Liver (tissue), 9 donors: Measurements from ENCODE around the gene LVRN. TPM values are rescaled to one million over a fixed set of nuclear protein-coding genes. Genes with fewer than 3 reads are reported as not detected.

Source experiments
- DNase-seq: peaks from one replicate; pipeline ENCODE4 v3.0.0-alpha.2; 2017; ENCODE audit warnings: low spot score
- H3K27ac ChIP-seq, 2 donors: one replicate each; pipeline ENCODE4 v1.7.0; 2013; ENCODE audit warnings: inconsistent platforms in 2 of 2, low read length in 2 of 2, control low read depth in 1 of 2, low read depth in 1 of 2, mild to moderate bottlenecking in 1 of 2
- H3K27me3 ChIP-seq, 4 donors: one replicate each; pipeline versions ENCODE4 v1.6.1 to v1.7.0; 2013; ENCODE audit warnings: low read length in 3 of 4, inconsistent platforms in 1 of 4, mild to moderate bottlenecking in 1 of 4, moderate library complexity in 1 of 4; ENCODE audit not compliant: control insufficient read depth in 4 of 4, insufficient read depth in 4 of 4
- H3K36me3 ChIP-seq, 4 donors: one replicate each; pipeline versions ENCODE4 v1.6.1 to v1.7.0; 2013; ENCODE audit warnings: low read length in 3 of 4, mild to moderate bottlenecking in 3 of 4, low read depth in 1 of 4, moderate library complexity in 1 of 4; ENCODE audit not compliant: control insufficient read depth in 4 of 4, insufficient read depth in 3 of 4
- H3K4me1 ChIP-seq, 4 donors: one replicate each; pipeline versions ENCODE4 v1.6.1 to v1.7.0; 2013; ENCODE audit warnings: low read length in 3 of 4, mild to moderate bottlenecking in 3 of 4, moderate library complexity in 1 of 4; ENCODE audit not compliant: control insufficient read depth in 4 of 4, insufficient read depth in 4 of 4
- H3K4me3 ChIP-seq, 3 donors: one replicate each; pipeline versions ENCODE4 v1.6.1 to v1.7.0; 2013; ENCODE audit warnings: low read length in 3 of 3, control low read depth in 1 of 3, low read depth in 1 of 3, mild to moderate bottlenecking in 1 of 3
- H3K9ac ChIP-seq, 2 donors: one replicate each; pipeline ENCODE4 v1.7.0; 2013; ENCODE audit warnings: low read length in 2 of 2, mild to moderate bottlenecking in 2 of 2, moderate library complexity in 2 of 2, control low read depth in 1 of 2, low read depth in 1 of 2
- H3K9me3 ChIP-seq, 4 donors: one replicate each; pipeline versions ENCODE4 v1.6.1 to v1.7.0; 2013; ENCODE audit warnings: low read length in 3 of 4; ENCODE audit not compliant: control insufficient read depth in 4 of 4
- GABPA ChIP-seq, 2 donors: IDR thresholded peaks in 1 of 2; conservative IDR thresholded peaks in 1 of 2; 2 replicates each; pipeline ENCODE4 v1.6.1; 2016; ENCODE audit warnings: antibody characterized with exemption in 2 of 2, mild to moderate bottlenecking in 1 of 2, moderate library complexity in 1 of 2
- HNF4A ChIP-seq, 2 donors: conservative IDR thresholded peaks; 2 replicates each; pipeline ENCODE4 v1.6.1; 2016; ENCODE audit warnings: antibody characterized with exemption in 2 of 2, mild to moderate bottlenecking in 2 of 2
- JUND ChIP-seq, 2 donors: IDR thresholded peaks; 2 replicates each; pipeline ENCODE4 v1.6.1; 2016; ENCODE audit warnings: antibody characterized with exemption in 2 of 2
- NR2F2 ChIP-seq: IDR thresholded peaks from 2 replicates; pipeline ENCODE4 v1.6.1; 2016; ENCODE audit warnings: antibody characterized with exemption
- RAD21 ChIP-seq, 2 donors: IDR thresholded peaks; 2 replicates each; pipeline ENCODE4 v1.6.1; 2016; ENCODE audit warnings: antibody characterized with exemption in 2 of 2, mild to moderate bottlenecking in 2 of 2
- RXRA ChIP-seq, 2 donors: IDR thresholded peaks; 2 replicates each; pipeline ENCODE4 v1.6.1; 2017 to 2018; ENCODE audit warnings: antibody characterized with exemption in 2 of 2, mild to moderate bottlenecking in 1 of 2
- SP1 ChIP-seq: IDR thresholded peaks from 2 replicates; pipeline ENCODE4 v1.6.1; 2018; ENCODE audit warnings: antibody characterized with exemption, mild to moderate bottlenecking
- YY1 ChIP-seq: IDR thresholded peaks from 2 replicates; pipeline ENCODE4 v1.6.1; 2016; ENCODE audit warnings: antibody characterized with exemption, mild to moderate bottlenecking
- WGBS: extraction: QIAGEN DNeasy Blood & Tissue Kit; methylation state at CpG from one replicate; pipeline ENCODE4 v1.1.7; 2013; 5-methylcytosine and 5-hydroxymethylcytosine counted together
- polyA plus RNA-seq, 2 donors: library from polyadenylated mRNA; stranded (reverse) in 1 of 2; unstranded in 1 of 2; fragments of 200-250 nt in 1 of 2; fragments of >200 nt in 1 of 2; fragmentation: Nextera tagmentation in 1 of 2; extraction: Ambion mirVana in 1 of 2; gene quantifications; one replicate each; pipeline versions ENCODE4 v1.2.1 to v1.2.3, GENCODE V29; 2013 to 2015
- total RNA-seq, 2 donors: library from RNA; depleted of rRNA; stranded (reverse); fragments of >200 nt; gene quantifications; one replicate each; pipeline ENCODE4 v1.2.3, GENCODE V29; 2014
- TF ChIP-seq, protein P1 (sequence below): IDR thresholded peaks from 2 replicates; pipeline ENCODE4 v1.6.1; 2016; ENCODE audit warnings: antibody characterized with exemption
- TF ChIP-seq, protein P2 (sequence below): IDR thresholded peaks from 2 replicates; pipeline ENCODE4 v1.6.1; 2016; ENCODE audit warnings: antibody characterized with exemption, mild to moderate bottlenecking
- TF ChIP-seq, protein P3 (sequence below): fragments of 150-350 bp; IDR thresholded peaks from 2 replicates; pipeline ENCODE4 v1.5.1; 2017; ENCODE audit warnings: improper control_type of control experiment, low read depth, low read length; ENCODE audit not compliant: missing input control
- donor health status: healthy.
- donor health status: healthy.
- donor health status: healthy.
- donor health status: healthy.
- donor health status: healthy.

The LVRN gene
- total and polyA plus RNA-seq, 4 donors, result 0.05 to 0.17 (median 0.11) TPM; not detected in 1

DNA sequence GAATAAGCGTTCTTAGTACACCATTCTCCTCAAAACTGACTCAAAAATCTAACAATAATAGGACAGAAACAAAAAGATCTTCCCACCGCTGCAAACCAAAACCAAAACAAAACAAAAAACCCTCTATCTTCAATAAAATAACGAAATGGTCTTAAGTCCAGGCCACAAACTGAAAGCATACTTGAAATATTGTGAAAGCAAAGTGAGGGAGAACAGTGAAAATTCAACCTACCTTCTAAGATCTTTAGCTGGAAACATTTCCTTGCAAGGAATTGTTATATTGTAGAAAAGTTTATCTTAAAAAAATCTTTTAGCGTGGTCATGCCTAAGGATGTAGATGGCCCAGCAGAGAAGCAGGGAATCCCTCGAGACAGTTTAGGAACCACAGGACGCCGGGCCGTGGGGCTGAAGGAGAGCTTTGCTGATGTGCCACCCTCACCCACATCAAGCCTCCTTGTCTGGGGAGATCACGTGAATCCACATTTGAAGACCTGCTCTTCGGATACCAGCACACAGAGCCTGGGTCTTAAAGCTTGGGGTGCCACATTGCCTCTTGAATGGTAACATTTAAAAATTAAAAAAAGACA lies 27.8 kb upstream of the LVRN start (continued):
- TF ChIP-seq, protein P1, sequence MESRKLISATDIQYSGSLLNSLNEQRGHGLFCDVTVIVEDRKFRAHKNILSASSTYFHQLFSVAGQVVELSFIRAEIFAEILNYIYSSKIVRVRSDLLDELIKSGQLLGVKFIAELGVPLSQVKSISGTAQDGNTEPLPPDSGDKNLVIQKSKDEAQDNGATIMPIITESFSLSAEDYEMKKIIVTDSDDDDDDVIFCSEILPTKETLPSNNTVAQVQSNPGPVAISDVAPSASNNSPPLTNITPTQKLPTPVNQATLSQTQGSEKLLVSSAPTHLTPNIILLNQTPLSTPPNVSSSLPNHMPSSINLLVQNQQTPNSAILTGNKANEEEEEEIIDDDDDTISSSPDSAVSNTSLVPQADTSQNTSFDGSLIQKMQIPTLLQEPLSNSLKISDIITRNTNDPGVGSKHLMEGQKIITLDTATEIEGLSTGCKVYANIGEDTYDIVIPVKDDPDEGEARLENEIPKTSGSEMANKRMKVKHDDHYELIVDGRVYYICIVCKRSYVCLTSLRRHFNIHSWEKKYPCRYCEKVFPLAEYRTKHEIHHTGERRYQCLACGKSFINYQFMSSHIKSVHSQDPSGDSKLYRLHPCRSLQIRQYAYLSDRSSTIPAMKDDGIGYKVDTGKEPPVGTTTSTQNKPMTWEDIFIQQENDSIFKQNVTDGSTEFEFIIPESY, result no peak
- TF ChIP-seq HNF4A (conservative IDR thresholded peaks at IDR 0.05) (no peak), NR2F2 (no peak)

DNA sequence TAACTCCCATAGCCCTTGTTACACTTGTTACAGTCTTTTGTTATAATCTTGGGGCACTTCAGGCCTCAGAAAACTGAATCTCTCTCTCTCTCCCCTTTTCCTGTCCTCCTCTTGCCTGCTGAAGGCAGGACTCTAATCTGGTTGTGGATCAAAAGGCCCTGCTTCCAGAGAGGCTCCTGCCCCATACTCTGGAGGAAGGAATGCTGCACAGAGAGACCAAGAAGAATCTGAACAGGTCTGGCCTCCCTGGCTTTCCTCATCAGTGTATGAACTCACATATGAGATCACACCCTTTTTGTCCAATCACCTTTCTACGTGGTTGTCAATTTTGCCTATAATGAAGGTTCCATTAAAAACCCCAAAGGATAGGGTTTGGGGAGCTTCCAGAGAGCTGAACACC lies 26.2 kb upstream of the LVRN start:
- Histone ChIP-seq H3K36me3 (no peaks in the 10 kb centered on the region), H3K27me3 (no peaks in the 10 kb centered on the region), H3K27ac (no peak overlapping the region), H3K9ac (no peak overlapping the region), H3K9me3 (no peaks in the 10 kb centered on the region), H3K4me3 (no peak overlapping the region), H3K4me1 (no peaks in the 10 kb centered on the region)
- no peak for TF ChIP-seq RXRA (IDR thresholded peaks at IDR 0.05)
- TF ChIP-seq GABPA (IDR thresholded peaks at IDR 0.05 in 1 of 2, conservative IDR thresholded peaks at IDR 0.05 in 1 of 2), result no peak
- TF ChIP-seq RAD21 (IDR thresholded peaks at IDR 0.05), result no peak
- TF ChIP-seq SP1, result no peak
- TF ChIP-seq, protein P2, sequence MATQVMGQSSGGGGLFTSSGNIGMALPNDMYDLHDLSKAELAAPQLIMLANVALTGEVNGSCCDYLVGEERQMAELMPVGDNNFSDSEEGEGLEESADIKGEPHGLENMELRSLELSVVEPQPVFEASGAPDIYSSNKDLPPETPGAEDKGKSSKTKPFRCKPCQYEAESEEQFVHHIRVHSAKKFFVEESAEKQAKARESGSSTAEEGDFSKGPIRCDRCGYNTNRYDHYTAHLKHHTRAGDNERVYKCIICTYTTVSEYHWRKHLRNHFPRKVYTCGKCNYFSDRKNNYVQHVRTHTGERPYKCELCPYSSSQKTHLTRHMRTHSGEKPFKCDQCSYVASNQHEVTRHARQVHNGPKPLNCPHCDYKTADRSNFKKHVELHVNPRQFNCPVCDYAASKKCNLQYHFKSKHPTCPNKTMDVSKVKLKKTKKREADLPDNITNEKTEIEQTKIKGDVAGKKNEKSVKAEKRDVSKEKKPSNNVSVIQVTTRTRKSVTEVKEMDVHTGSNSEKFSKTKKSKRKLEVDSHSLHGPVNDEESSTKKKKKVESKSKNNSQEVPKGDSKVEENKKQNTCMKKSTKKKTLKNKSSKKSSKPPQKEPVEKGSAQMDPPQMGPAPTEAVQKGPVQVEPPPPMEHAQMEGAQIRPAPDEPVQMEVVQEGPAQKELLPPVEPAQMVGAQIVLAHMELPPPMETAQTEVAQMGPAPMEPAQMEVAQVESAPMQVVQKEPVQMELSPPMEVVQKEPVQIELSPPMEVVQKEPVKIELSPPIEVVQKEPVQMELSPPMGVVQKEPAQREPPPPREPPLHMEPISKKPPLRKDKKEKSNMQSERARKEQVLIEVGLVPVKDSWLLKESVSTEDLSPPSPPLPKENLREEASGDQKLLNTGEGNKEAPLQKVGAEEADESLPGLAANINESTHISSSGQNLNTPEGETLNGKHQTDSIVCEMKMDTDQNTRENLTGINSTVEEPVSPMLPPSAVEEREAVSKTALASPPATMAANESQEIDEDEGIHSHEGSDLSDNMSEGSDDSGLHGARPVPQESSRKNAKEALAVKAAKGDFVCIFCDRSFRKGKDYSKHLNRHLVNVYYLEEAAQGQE, result no peak
- TF ChIP-seq, protein P1, result no peak
- no peak for TF ChIP-seq JUND (IDR thresholded peaks at IDR 0.05)
- TF ChIP-seq YY1, result no peak
- WGBS, result 89% methylated on average over 1 of the region's 1 CpG
- DNase-seq, result no peak

DNA sequence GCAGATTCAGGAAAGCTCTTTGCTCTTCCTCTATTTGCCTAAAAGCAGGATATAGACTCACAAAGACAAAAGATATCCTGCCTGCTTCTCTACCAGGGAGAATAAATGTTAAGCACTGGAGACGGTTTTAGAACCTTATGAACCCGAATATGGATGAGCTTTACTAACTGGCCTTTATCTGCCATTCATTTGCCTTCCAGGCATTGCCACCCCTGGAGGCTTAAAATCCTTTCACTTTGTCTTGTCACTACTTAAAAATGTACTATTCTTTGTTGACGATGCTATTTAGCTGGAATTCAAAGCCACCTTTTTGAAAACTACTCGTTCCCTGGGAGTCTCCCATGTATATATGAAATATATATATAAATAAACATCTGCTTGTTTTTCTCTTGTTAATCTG lies 23.2 kb upstream of the LVRN start:
- TF ChIP-seq SP1, result no peak
- no peak for TF ChIP-seq RAD21 (IDR thresholded peaks at IDR 0.05)
- TF ChIP-seq, protein P1, result no peak
- TF ChIP-seq, protein P3, sequence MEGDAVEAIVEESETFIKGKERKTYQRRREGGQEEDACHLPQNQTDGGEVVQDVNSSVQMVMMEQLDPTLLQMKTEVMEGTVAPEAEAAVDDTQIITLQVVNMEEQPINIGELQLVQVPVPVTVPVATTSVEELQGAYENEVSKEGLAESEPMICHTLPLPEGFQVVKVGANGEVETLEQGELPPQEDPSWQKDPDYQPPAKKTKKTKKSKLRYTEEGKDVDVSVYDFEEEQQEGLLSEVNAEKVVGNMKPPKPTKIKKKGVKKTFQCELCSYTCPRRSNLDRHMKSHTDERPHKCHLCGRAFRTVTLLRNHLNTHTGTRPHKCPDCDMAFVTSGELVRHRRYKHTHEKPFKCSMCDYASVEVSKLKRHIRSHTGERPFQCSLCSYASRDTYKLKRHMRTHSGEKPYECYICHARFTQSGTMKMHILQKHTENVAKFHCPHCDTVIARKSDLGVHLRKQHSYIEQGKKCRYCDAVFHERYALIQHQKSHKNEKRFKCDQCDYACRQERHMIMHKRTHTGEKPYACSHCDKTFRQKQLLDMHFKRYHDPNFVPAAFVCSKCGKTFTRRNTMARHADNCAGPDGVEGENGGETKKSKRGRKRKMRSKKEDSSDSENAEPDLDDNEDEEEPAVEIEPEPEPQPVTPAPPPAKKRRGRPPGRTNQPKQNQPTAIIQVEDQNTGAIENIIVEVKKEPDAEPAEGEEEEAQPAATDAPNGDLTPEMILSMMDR, result no peak
- TF ChIP-seq JUND (IDR thresholded peaks at IDR 0.05), result no peak
- no peak for TF ChIP-seq HNF4A (conservative IDR thresholded peaks at IDR 0.05)
- Histone ChIP-seq H3K9ac (no peak overlapping the region), H3K4me3 (no peak overlapping the region), H3K27me3 (no peaks in the 10 kb centered on the region), H3K9me3 (no peaks in the 10 kb centered on the region), H3K27ac (no peak overlapping the region), H3K4me1 (no peaks in the 10 kb centered on the region), H3K36me3 (no peaks in the 10 kb centered on the region)
- DNase-seq, result no peak
- WGBS, result 66% methylated on average over 4 of the region's 4 CpGs
